Esophagus muscularis mucosa (tissue), 4 donors: ENCODE results near the gene CNNM3. TPM values are rescaled to one million over a fixed set of nuclear protein-coding genes. Genes with fewer than 3 reads are reported as not detected.

Experiments used
- DNase-seq: peaks from one replicate; pipeline ENCODE4 v3.0.0-alpha.2; 2017; ENCODE audit errors: extremely low spot score
- H3K27ac ChIP-seq, 4 donors: fragments of 200-600 bp; sonication (generic); replicated peaks in 1 of 4; 1 replicate in 3 of 4; 2 replicates in 1 of 4; pipeline ENCODE4 v1.5.1; 2016 to 2019; ENCODE audit warnings: mild to moderate bottlenecking in 1 of 4
- H3K27me3 ChIP-seq, 4 donors: fragments of 200-600 bp; sonication (generic); one replicate each; pipeline versions ENCODE4 v1.5.1 to v1.6.0; 2016 to 2019
- H3K36me3 ChIP-seq, 4 donors: fragments of 200-600 bp; sonication (generic); one replicate each; pipeline ENCODE4 v1.5.1; 2016 to 2019
- H3K4me1 ChIP-seq, 4 donors: fragments of 200-600 bp; sonication (generic); one replicate each; pipeline ENCODE4 v1.5.1; 2016 to 2019
- H3K4me3 ChIP-seq, 4 donors: fragments of 200-600 bp; sonication (generic); 1 replicate in 2 of 4; 2 replicates in 2 of 4; pipeline ENCODE4 v1.5.1; 2016 to 2019; ENCODE audit warnings: mild to moderate bottlenecking in 4 of 4, moderate library complexity in 1 of 4
- H3K9me3 ChIP-seq, 4 donors: fragments of 200-600 bp; sonication (generic); 1 replicate in 3 of 4; 2 replicates in 1 of 4; pipeline ENCODE4 v1.5.1; 2016 to 2019
- EP300 ChIP-seq: sonication (generic); formaldehyde crosslinking; IDR thresholded peaks from one replicate; pipeline ENCODE4 v1.6.1; 2017; ENCODE audit warnings: antibody characterized with exemption
- POLR2A ChIP-seq: fragments of 450-650 bp; IDR thresholded peaks from one replicate; pipeline ENCODE4 v1.6.1; 2017; ENCODE audit warnings: antibody characterized with exemption, moderate library complexity, mild to moderate bottlenecking, low read depth
- POLR2AphosphoS5 ChIP-seq, 2 donors: sonication (generic); formaldehyde crosslinking; IDR thresholded peaks; one replicate each; pipeline ENCODE4 v1.6.1; 2017; ENCODE audit warnings: antibody characterized with exemption in 2 of 2
- WGBS: methylation state at CpG from one replicate; pipeline ENCODE4 v1.1.5; 2018; 5-methylcytosine and 5-hydroxymethylcytosine counted together
- intact Hi-C: fragments of 100-400 bp; cut with DNase I; formaldehyde crosslinking; loops from one replicate; pipeline ENCODE4 v1.15.1; 2023
- total RNA-seq, 4 donors: library from RNA; depleted of rRNA; stranded (reverse); fragments of >200 nt; gene quantifications; one replicate each; pipeline versions ENCODE4 v1.1.0 to v1.2.1, GENCODE V29; 2016
- TF ChIP-seq, protein P1 (sequence below), 3 experiments: fragments of 200-600 bp in 2 of 3; fragments of 450-650 bp in 1 of 3; sonication (generic) in 2 of 3; IDR thresholded peaks; one replicate each; pipeline ENCODE4 v1.5.1; 2017 to 2019; ENCODE audit warnings: antibody characterized with exemption in 3 of 3, mild to moderate bottlenecking in 2 of 3, moderate library complexity in 1 of 3

The CNNM3 gene
- total RNA-seq, result 10 to 100 TPM; 11.8 to 30.3 (median 22.1) TPM

- TF ChIP-seq, protein P1, sequence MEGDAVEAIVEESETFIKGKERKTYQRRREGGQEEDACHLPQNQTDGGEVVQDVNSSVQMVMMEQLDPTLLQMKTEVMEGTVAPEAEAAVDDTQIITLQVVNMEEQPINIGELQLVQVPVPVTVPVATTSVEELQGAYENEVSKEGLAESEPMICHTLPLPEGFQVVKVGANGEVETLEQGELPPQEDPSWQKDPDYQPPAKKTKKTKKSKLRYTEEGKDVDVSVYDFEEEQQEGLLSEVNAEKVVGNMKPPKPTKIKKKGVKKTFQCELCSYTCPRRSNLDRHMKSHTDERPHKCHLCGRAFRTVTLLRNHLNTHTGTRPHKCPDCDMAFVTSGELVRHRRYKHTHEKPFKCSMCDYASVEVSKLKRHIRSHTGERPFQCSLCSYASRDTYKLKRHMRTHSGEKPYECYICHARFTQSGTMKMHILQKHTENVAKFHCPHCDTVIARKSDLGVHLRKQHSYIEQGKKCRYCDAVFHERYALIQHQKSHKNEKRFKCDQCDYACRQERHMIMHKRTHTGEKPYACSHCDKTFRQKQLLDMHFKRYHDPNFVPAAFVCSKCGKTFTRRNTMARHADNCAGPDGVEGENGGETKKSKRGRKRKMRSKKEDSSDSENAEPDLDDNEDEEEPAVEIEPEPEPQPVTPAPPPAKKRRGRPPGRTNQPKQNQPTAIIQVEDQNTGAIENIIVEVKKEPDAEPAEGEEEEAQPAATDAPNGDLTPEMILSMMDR (IDR thresholded peaks at IDR 0.05), result peak; percentile 50 to 85 (median 56)
- no peak for TF ChIP-seq EP300
- peak; percentile 58 for TF ChIP-seq POLR2A
- peak; percentile 81 to 90 for TF ChIP-seq POLR2AphosphoS5 (IDR thresholded peaks at IDR 0.05)
- Histone ChIP-seq H3K27ac (peak within 1 kb of the TSS; percentile 94 to 97 (median 96)), H3K4me3 (peak within 1 kb of the TSS; percentile 69 to 98 (median 86)), H3K9me3 (no peaks in the 10 kb centered on the region), H3K4me1 (peaks cover 55 to 62% (median 58%) of the 10 kb centered on the region in 4 donors), H3K36me3 (peaks cover 0 to 8% (median 0%) of the 10 kb centered on the region in 4 donors), H3K27me3 (no peaks in the 10 kb centered on the region)
- WGBS, result 7% methylated on average over 3 of the region's 103 CpGs
- intact Hi-C loops, result loop anchor here (2.0 to 10.0 kb wide), 3 partner anchors 41 to 181 kb away; partner anchors contain the start of genes CNNM4 and KANSL3
- peak; percentile 99 for DNase-seq
Observed at GRCh38 chr2:96816127-96816835, at the start of gene CNNM3. TSS of gene CNNM3 (plus strand) at chr2:96816268. CDS start at chr2:96816278, 10 bp downstream.

GRCh38 chr2:96767135-96767871 lies 48.8 kb upstream of the CNNM3 start:
- Histone ChIP-seq H3K27me3 (no peaks in the 10 kb centered on the region), H3K36me3 (peaks cover 0 to 5% (median 0%) of the 10 kb centered on the region in 4 donors), H3K4me3 (no peak overlapping the region), H3K4me1 (peaks cover 25 to 52% (median 44%) of the 10 kb centered on the region in 4 donors), H3K9me3 (no peaks in the 10 kb centered on the region), H3K27ac (no peak overlapping the region)
- no peak for TF ChIP-seq POLR2AphosphoS5 (IDR thresholded peaks at IDR 0.05)
- TF ChIP-seq POLR2A, result no peak
- TF ChIP-seq, protein P1 (IDR thresholded peaks at IDR 0.05), result no peak
- no peak for TF ChIP-seq EP300
- intact Hi-C loops, result no loop called here
- no peak for DNase-seq
- 96% methylated on average over 9 of the region's 9 CpGs for WGBS

GRCh38 chr2:96768083-96768561 lies 47.9 kb upstream of the CNNM3 start:
- DNase-seq, result no peak
- Histone ChIP-seq H3K27me3 (no peaks in the 10 kb centered on the region), H3K4me1 (peaks cover 20 to 48% (median 37%) of the 10 kb centered on the region in 4 donors), H3K9me3 (no peaks in the 10 kb centered on the region), H3K4me3 (no peak overlapping the region), H3K36me3 (peaks cover 0 to 5% (median 0%) of the 10 kb centered on the region in 4 donors), H3K27ac (no peak overlapping the region)
- 87% methylated on average over 8 of the region's 8 CpGs for WGBS
- TF ChIP-seq, protein P1 (IDR thresholded peaks at IDR 0.05), result no peak
- no peak for TF ChIP-seq POLR2AphosphoS5 (IDR thresholded peaks at IDR 0.05)
- no peak for TF ChIP-seq POLR2A
- no peak for TF ChIP-seq EP300
- intact Hi-C loops, result no loop called here

GRCh38 chr2:96769814-96770213 lies 46.3 kb upstream of the CNNM3 start:
- H3K9me3 ChIP-seq, result no peaks in the 10 kb centered on the region
- WGBS, result 59% methylated on average over 4 of the region's 7 CpGs
- peak overlapping the region in 2 of 4 donors; percentile 22 to 51 for H3K27ac ChIP-seq
- no peaks in the 10 kb centered on the region for H3K27me3 ChIP-seq
- H3K36me3 ChIP-seq, result peaks cover 0 to 5% (median 0%) of the 10 kb centered on the region in 4 donors
- H3K4me3 ChIP-seq, result no peak overlapping the region
- no peak for DNase-seq
- intact Hi-C loops, result no loop called here
- peaks cover 9 to 36% (median 29%) of the 10 kb centered on the region in 4 donors for H3K4me1 ChIP-seq
- TF ChIP-seq EP300 (no peak), POLR2AphosphoS5 (IDR thresholded peaks at IDR 0.05) (peak in 1 of 2 donors; percentile 11)
- TF ChIP-seq, protein P1 (IDR thresholded peaks at IDR 0.05), result no peak
